Natural killer cell (primary cell): Measurements from ENCODE around the gene KRT32. TPM values are rescaled to one million over a fixed set of nuclear protein-coding genes. Genes with fewer than 3 reads are reported as not detected.
A peak's percentile ranks its signal among the peaks of the same experiment; 100 is the strongest.

Experiments
- ATAC-seq, 3 donors: fragments of 150-1000 bp in 2 of 3; fragments of 200-7000 bp in 1 of 3; cut with Tn5 transposase; 1 replicate in 1 of 3; 2 replicates in 2 of 3; pipeline ENCODE4 v1.10.0; 2021; ENCODE audit warnings: mild to moderate bottlenecking in 2 of 3, moderate library complexity in 2 of 3
- DNase-seq, 2 donors: peaks; one replicate each; pipeline versions ENCODE4 v3.0.0 to v3.0.0-alpha.2; 2013 to 2021; ENCODE audit warnings: mixed read lengths in 1 of 2
- H3K27ac ChIP-seq: one replicate; pipeline ENCODE4 v1.5.1; 2013; ENCODE audit warnings: mild to moderate bottlenecking, low read length
- H3K27me3 ChIP-seq: one replicate; pipeline ENCODE4 v1.6.1; 2013; ENCODE audit warnings: low read length; ENCODE audit not compliant: control insufficient read depth, insufficient read depth
- H3K36me3 ChIP-seq: one replicate; pipeline ENCODE4 v1.6.1; 2013; ENCODE audit warnings: low read length; ENCODE audit not compliant: control insufficient read depth, insufficient read depth
- H3K4me1 ChIP-seq: one replicate; pipeline ENCODE4 v1.6.1; 2013; ENCODE audit warnings: low read length; ENCODE audit not compliant: control insufficient read depth, insufficient read depth
- H3K4me3 ChIP-seq: one replicate; pipeline ENCODE4 v1.5.1; 2013; ENCODE audit warnings: low read length
- H3K9me3 ChIP-seq: one replicate; pipeline ENCODE4 v1.6.1; 2013; ENCODE audit warnings: low read length; ENCODE audit not compliant: control insufficient read depth, insufficient read depth
- H3K27ac Mint-ChIP-seq, 2 donors: one replicate each; pipeline ENCODE4 v1.8.0; 2022; ENCODE audit warnings: mild to moderate bottlenecking in 2 of 2, mixed read lengths in 2 of 2, moderate library complexity in 1 of 2
- H3K27me3 Mint-ChIP-seq, 2 donors: one replicate each; pipeline ENCODE4 v1.8.0; 2022; ENCODE audit warnings: low read depth in 2 of 2, mixed read lengths in 2 of 2
- H3K36me3 Mint-ChIP-seq: one replicate; pipeline ENCODE4 v1.8.0; 2022; ENCODE audit warnings: mixed read lengths
- H3K4me1 Mint-ChIP-seq, 2 donors: one replicate each; pipeline ENCODE4 v1.8.0; 2022; ENCODE audit warnings: mixed read lengths in 2 of 2
- H3K4me3 Mint-ChIP-seq: one replicate; pipeline ENCODE4 v1.8.0; 2022; ENCODE audit warnings: mild to moderate bottlenecking, moderate library complexity, mixed read lengths
- H3K9me3 Mint-ChIP-seq, 2 donors: one replicate each; pipeline ENCODE4 v1.8.0; 2022; ENCODE audit warnings: mixed read lengths in 2 of 2
- CTCF ChIP-seq: fragments of 200-600 bp; IDR thresholded peaks from one replicate; pipeline ENCODE4 v1.8.0; 2022; ENCODE audit warnings: antibody characterized with exemption
- WGBS: methylation state at CpG from one replicate; pipeline ENCODE4 v1.1.7; 2013; ENCODE audit warnings: missing lambda C conversion rate; ENCODE audit not compliant: insufficient coverage; 5-methylcytosine and 5-hydroxymethylcytosine counted together
- intact Hi-C: fragments of 100-400 bp; cut with micrococcal nuclease; formaldehyde crosslinking; loops from one replicate; pipeline ENCODE4 v1.14.2; 2022
- total RNA-seq, 4 donors: library from RNA; stranded (reverse); fragments of 120-200 nt in 1 of 4; gene quantifications; one replicate each; pipeline versions ENCODE4 v1.2.3 to v1.2.4, GENCODE V29; 2013 to 2022

Gene KRT32
- total RNA-seq, 3 donors from 2014 or later (not counting 1 experiment from before 2014, with no cell fraction given) = not detected

- 90% methylated on average over 5 of the region's 7 CpGs for WGBS
- Histone ChIP-seq H3K27ac (no peak overlapping the region), H3K27me3 (no peaks in the 10 kb centered on the region), H3K4me3 (no peak overlapping the region), H3K4me1 (no peaks in the 10 kb centered on the region), H3K9me3 (no peaks in the 10 kb centered on the region), H3K36me3 (no peaks in the 10 kb centered on the region)
- Mint-ChIP-seq H3K27me3 (peaks cover 2 to 6% of the 10 kb centered on the region in 2 donors), H3K4me1 (no peaks in the 10 kb centered on the region), H3K4me3 (no peak overlapping the region), H3K36me3 (no peaks in the 10 kb centered on the region), H3K9me3 (no peaks in the 10 kb centered on the region), H3K27ac (no peak overlapping the region)
- no peak for TF ChIP-seq CTCF
- intact Hi-C loops = no loop called here
- no peak for DNase-seq
- ATAC-seq = peak in 1 of 3 donors; percentile 15
Observed at GRCh38 chr17:41483991-41484826, 17.0 kb upstream of the KRT32 start.

- Mint-ChIP-seq H3K9me3 (no peaks in the 10 kb centered on the region), H3K27ac (no peak overlapping the region), H3K4me3 (no peak overlapping the region), H3K27me3 (peaks cover 2 to 6% of the 10 kb centered on the region in 2 donors), H3K36me3 (no peaks in the 10 kb centered on the region), H3K4me1 (no peaks in the 10 kb centered on the region)
- Histone ChIP-seq H3K4me3 (no peak overlapping the region), H3K4me1 (no peaks in the 10 kb centered on the region), H3K27ac (no peak overlapping the region), H3K27me3 (no peaks in the 10 kb centered on the region), H3K36me3 (no peaks in the 10 kb centered on the region), H3K9me3 (no peaks in the 10 kb centered on the region)
- WGBS = 88% methylated on average over 9 of the region's 9 CpGs
- no peak for TF ChIP-seq CTCF
- no peak for ATAC-seq
- intact Hi-C loops = no loop called here
- DNase-seq = no peak
Observed at GRCh38 chr17:41483531-41483930, 16.3 kb upstream of the KRT32 start.

- Mint-ChIP-seq H3K27ac (no peak within 1 kb of the TSS), H3K36me3 (no peaks in the 10 kb centered on the region)
Observed at GRCh38 chr17:41481036-41481435, 13.8 kb upstream of the KRT32 start, which contains the start of gene KRT35. TSS of gene KRT35 (minus strand) at chr17:41481151. CDS start at chr17:41481097, 54 bp downstream.

More at GRCh38 chr17:41481036-41481435, 13.8 kb upstream of the KRT32 start, which contains the start of gene KRT35:
- 95% methylated on average over 2 of the region's 2 CpGs for WGBS
- Histone ChIP-seq H3K27ac (no peak within 1 kb of the TSS), H3K4me1 (no peaks in the 10 kb centered on the region), H3K9me3 (no peaks in the 10 kb centered on the region), H3K36me3 (no peaks in the 10 kb centered on the region), H3K4me3 (no peak within 1 kb of the TSS), H3K27me3 (no peaks in the 10 kb centered on the region)
- intact Hi-C loops = no loop called here
- Mint-ChIP-seq H3K27me3 (peaks cover 2 to 6% of the 10 kb centered on the region in 2 donors), H3K9me3 (no peaks in the 10 kb centered on the region), H3K4me1 (no peaks in the 10 kb centered on the region), H3K4me3 (no peak within 1 kb of the TSS)
- no peak for DNase-seq
- no peak for ATAC-seq
- TF ChIP-seq CTCF = no peak
